ENCODE measurements around the gene CHD3.
"Not testable (repeated sequence)": the region's sequence is repeated elsewhere in the genome, so short reads cannot be mapped to it uniquely, and the experiment has no call there.

Gene CHD3

DNA sequence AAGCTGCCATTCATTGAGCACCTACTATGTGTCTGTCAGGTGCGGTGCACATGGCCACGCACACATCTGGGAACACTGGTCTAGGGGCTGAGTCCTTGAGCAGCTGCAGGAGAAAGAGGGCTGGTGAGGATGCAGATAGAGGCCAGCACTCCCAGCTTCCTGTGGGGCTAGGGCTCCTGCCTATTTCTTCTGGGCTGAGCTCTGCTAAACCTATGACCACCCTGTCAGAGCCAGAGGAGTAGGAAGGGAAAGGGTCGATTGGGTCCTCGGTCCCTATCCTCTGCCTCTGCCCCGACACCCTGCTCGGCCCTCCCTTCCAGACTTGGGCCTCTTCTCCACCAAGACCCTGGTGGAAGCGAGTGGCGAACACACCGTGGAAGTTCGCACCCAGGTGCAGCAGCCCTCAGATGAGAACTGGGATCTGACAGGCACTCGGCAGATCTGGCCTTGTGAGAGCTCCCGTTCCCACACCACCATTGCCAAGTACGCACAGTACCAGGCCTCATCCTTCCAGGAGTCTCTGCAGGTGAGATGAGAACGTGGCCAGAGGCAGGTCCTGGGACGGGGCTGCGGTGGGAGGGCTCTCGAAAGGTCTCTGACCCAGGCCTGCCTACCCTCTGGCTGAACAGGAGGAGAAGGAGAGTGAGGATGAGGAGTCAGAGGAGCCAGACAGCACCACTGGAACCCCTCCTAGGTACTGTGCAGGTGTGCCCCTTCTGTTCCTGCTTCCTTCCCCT is 37.7 kb upstream of the CHD3 start:
- no peak for DNase-seq

DNA sequence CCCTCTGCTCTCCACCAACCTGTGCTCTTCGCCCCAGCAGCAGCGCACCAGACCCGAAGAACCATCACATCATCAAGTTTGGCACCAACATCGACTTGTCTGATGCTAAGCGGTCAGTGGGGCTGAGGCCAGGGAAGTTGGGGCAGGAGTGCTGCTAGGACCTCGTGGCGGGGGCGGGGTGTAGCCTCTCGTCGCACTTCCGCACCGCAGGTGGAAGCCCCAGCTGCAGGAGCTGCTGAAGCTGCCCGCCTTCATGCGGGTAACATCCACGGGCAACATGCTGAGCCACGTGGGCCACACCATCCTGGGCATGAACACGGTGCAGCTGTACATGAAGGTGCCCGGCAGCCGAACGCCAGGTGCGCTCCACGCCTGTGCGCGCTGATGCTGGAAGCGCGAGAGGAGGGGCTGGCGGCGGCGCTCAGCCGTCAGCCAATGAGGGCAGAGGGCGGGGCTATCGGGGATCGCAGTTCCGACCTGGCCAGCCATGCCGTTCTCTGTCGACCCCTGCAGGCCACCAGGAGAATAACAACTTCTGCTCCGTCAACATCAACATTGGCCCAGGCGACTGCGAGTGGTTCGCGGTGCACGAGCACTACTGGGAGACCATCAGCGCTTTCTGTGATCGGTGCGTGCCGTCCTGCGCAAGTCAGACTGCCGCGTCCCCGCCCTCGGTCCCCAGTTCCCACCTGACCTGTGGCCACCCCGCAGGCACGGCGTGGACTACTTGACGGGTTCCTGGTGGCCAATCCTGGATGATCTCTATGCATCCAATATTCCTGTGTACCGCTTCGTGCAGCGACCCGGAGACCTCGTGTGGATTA is 36.9 kb upstream of the CHD3 start:
- DNase-seq: peak; percentile 12

DNA sequence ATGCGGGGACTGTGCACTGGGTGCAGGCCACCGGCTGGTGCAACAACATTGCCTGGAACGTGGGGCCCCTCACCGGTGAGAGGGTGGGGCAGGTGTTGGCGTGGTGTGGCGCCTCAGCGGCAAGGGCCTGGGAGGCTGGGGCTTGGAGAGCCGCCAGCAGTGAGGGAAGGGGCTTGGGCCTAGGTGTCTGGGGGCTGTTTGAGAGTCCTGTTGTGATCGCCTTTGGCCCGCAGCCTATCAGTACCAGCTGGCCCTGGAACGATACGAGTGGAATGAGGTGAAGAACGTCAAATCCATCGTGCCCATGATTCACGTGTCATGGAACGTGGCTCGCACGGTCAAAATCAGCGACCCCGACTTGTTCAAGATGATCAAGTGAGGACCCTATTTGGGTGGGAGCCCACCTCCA is 36.3 kb upstream of the CHD3 start:
- no peak for DNase-seq

DNA sequence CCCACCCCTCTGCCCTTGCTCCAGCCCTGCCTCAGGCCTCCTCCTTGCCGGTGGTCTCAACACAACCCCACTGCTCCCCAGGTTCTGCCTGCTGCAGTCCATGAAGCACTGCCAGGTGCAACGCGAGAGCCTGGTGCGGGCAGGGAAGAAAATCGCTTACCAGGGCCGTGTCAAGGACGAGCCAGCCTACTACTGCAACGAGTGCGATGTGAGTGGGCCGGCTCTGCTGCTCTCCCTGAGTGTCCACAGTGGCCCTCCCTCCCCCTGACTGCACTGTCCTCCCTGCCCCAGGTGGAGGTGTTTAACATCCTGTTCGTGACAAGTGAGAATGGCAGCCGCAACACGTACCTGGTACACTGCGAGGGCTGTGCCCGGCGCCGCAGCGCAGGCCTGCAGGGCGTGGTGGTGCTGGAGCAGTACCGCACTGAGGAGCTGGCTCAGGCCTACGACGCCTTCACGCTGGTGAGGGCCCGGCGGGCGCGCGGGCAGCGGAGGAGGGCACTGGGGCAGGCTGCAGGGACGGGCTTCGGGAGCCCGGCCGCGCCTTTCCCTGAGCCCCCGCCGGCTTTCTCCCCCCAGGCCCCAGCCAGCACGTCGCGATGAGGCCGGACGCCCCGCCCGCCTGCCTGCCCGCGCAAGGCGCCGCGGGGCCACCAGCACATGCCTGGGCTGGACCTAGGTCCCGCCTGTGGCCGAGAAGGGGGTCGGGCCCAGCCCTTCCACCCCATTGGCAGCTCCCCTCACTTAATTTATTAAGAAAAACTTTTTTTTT is 35.5 kb upstream of the CHD3 start:
- no peak for DNase-seq

DNA sequence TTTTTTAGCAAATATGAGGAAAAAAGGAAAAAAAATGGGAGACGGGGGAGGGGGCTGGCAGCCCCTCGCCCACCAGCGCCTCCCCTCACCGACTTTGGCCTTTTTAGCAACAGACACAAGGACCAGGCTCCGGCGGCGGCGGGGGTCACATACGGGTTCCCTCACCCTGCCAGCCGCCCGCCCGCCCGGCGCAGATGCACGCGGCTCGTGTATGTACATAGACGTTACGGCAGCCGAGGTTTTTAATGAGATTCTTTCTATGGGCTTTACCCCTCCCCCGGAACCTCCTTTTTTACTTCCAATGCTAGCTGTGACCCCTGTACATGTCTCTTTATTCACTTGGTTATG is 34.9 kb upstream of the CHD3 start:
- DNase-seq: no peak

DNA sequence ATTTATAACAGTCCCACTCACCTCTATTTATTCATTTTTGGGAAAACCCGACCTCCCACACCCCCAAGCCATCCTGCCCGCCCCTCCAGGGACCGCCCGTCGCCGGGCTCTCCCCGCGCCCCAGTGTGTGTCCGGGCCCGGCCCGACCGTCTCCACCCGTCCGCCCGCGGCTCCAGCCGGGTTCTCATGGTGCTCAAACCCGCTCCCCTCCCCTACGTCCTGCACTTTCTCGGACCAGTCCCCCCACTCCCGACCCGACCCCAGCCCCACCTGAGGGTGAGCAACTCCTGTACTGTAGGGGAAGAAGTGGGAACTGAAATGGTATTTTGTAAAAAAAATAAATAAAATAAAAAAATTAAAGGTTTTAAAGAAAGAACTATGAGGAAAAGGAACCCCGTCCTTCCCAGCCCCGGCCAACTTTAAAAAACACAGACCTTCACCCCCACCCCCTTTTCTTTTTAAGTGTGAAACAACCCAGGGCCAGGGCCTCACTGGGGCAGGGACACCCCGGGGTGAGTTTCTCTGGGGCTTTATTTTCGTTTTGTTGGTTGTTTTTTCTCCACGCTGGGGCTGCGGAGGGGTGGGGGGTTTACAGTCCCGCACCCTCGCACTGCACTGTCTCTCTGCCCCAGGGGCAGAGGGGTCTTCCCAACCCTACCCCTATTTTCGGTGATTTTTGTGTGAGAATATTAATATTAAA is 34.4 kb upstream of the CHD3 start:
- DNase-seq: no peak

DNA sequence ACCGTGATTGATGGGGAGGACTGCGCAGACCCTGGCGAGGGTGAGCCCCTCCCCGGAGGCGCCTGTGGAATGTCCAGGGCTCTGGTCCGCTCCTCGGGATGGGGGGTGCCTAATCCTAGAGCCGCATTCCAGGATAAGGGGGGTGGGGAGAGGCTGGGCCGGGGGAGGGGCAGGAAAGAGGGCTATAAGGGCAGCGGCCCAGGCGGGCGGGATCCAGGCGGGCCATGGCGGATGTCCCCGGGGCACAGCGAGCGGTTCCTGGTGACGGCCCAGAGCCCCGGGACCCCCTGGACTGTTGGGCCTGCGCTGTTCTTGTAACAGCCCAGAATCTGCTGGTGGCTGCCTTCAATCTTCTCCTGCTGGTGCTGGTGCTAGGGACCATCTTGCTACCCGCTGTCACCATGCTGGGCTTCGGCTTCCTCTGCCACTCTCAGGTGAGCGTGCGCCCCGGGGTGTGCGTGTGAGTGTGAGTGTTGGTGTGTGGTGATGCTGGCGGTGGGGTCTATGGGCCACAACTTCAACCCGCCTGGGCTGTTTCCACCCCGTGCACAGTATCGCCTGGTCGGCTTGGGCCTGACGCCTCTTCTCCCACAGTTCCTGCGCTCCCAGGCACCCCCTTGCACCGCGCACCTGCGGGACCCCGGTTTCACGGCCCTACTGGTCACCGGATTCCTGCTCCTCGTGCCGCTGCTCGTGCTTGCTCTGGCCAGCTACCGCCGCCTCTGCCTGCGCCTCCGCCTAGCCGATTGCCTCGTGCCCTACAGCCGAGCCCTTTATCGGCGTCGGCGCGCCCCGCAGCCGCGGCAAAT is 33.5 kb upstream of the CHD3 start, which contains the start of gene TMEM88:
Gene TMEM88 (plus strand): TSS at position 216 of the 809 bp plus-strand sequence. CDS start 9 bp downstream, at position 225.
- no peak for DNase-seq

DNA sequence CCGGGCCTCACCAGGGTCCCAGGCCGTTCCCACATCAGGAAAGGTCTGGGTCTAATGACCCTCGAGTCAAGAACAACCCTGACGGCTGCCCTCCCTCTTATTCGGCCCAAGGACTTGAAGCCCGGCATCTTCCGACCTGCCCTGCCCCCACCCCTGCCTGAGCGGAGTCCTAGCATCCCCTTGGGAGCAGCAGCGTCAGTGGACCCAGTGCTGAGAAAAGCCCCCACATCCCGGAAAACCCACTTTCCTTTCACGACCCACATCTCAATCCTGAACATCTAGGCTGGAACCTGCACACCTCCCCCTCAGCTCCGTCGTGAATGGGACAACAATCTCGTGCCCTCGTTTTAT is 33.0 kb upstream of the CHD3 start:
- no peak for DNase-seq

DNA sequence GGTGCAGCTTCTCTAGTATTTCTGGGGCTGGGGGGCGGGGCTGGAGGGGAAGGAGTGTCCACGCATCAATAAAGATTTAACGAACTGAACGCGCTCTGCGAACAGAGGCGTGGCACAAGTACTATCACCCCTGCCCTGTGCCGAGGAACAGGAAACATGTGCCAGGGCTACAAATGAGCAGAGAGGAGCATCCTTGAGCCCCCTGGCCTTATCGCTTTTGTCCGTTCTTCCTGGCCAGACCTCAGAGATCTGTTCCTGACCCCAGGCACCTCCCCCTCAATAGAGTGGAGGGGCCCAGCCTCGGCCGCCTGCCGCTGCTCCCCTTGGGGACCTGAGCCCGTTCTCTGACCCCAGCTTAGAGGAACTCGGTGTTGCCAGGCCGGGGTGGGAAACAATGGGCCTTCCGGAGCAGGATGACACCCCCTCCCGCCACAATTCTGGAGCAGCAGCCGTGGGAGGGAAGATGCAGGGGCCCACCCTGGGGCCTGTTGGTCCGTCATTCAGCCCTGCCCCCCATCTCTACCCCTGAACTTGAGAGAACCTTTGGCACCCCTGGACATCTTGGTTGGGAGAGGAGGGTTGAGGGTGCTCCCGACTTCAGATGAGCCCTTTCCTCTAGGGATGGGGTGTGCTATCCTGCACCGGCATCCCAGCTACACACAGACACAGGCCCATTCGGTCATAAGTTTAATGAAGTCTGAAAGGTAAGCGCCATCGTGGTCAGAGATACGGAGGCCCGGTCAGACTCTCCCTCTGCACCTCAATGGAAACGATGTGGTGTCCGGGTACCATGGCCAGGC is 32.4 kb upstream of the CHD3 start:
- DNase-seq: no peak

DNA sequence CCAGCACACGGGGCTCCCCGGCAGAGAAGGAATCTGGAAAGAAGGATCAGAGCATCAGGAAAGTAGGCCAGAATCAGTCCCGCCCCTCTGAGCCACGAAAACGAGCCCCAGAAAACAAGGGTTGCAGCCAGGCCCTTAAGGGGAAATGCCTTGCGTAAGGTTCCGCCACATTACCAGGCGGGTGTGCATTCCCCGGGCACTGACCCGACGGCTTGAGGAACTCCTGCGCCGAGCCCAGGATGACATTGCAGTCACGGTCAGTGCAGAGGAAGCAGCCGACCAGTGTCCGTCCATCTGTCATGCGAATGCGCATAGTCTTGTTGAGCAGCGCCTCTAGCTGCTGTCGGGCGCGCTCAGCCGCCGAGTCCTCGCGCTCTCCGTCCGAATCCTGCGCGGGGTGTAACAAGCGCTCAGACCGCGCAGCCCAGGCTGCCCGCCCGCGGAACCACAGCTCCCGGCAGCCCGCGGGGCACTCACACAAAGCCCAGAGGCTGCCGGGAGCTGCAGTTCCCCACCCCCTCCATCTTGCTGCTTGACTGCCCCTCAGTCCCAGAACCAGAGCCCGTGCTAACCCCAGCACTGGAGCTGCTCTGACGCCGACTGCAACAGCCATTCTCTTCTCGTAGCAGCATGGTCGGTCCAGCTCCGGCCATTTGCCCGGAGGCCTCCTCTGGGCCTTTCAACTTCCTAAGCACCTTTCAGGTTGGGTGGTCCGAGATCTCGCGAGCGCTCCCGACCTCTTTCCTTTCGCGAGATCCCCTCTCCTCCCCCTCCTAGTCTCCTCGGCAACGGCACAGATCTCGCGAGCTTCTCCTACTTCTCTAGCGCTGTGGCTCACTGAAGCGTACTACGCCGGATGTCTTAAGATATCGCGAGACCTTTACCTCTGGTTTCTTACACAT is 31.5 kb upstream of the CHD3 start, which contains the start of gene NAA38:
Gene NAA38 (minus strand): TSS at position 749 of the 902 bp plus-strand sequence. CDS start 96 bp downstream, at position 653.
- DNase-seq: peak; percentile 89

DNA sequence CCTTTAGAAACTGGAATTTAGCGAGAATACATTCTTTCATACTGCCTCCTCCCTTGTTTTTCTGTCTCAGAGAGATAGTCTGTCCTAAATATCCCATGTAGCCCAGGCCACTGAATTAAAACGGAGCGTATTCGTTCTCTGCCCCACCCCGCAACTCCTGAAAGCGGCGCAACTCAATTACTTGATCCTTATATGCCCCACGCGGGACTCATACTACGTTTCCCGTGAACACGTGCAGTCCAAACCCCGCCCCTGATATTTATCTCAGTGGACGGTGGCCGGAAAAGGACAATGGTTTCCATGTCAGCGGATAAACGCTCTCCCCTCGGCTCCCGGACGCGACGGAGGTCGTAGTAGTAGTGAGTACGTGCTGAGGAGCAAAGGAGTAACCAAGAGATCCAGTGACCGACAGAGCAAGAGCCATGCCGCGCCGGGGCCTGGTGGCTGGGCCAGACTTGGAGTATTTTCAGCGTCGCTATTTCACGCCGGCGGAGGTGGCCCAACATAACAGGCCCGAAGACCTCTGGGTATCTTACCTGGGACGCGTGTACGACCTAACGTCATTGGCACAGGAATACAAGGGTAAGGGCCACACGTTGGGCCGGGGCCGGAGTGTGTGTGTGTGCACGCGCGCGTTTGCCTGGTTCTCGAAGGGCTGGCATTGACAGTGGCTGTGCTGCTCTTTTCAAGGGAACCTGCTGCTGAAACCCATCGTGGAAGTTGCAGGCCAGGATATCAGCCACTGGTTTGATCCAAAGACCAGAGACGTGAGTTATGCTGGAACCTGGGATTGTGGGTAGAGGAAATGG is 30.7 kb upstream of the CHD3 start, which contains the start of gene CYB5D1:
Gene CYB5D1 (plus strand): TSS at position 291 of the 809 bp plus-strand sequence. CDS start 132 bp downstream, at position 423.
- peak; percentile 88 for DNase-seq

DNA sequence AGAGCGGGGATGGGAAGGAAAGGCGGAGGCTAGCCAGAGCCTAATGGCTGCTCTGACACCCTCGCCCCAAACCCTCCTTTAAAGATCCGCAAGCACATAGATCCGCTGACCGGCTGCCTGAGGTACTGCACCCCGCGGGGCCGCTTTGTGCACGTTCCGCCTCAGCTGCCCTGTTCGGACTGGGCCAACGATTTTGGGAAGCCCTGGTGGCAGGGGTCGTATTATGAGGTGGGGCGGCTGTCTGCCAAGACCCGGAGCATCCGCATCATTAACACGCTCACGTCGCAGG is 30.1 kb upstream of the CHD3 start:
- no peak for DNase-seq

DNA sequence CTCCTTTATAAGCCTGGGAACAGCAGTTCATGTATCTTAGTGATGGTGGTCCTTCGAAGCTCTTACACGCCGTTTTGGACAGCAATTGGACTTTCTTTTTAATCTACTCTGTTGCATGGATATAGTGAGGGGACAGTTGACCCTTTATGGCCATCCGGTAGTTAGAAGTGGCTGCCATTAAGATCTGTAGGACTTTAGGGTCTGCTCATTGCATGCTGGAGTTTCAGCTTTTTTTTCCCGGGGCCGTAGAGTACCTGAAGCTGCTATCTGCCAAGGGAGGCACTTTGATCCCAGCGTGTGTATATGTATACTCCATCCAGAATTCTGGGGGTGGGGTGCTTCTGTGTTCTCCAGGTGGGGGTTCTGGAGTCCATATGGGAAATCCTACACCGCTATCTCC is 29.6 kb upstream of the CHD3 start:
- DNase-seq: no peak

DNA sequence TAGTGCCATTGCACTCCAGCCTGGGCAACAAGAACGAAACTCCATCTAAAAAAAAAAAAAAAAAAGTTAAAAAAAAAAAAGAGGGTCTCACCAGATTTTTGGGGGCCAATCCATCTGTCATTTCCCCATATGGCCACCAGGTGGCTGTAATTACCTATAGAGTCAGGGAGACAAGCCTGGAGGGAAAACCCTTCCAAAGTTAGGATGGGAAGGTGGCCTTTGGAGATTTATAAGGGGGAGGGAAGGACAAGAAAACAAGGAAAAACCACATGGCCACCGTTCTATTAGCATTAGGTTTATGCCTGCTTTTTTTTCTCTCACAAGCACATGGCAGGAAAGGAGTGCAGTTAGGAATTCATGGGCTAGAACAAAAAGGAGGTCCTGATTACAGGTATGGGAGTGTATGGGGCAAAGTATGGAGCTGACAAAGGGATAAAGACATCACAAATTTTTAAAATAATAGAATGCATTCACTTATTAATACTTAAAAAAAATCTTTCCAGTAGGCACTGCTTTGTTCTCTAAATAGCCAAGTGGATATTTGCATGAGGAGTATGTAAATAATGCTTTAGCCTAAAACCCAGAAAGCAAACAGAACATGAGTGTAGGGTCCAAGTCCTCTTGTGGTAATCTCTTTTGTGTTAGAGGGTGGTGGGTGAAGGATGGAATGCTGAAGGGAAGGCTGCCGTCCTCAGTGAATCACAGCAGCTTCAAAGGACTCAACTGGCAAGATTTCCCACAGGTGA is 25.7 kb upstream of the CHD3 start:
- no peak for DNase-seq

DNA sequence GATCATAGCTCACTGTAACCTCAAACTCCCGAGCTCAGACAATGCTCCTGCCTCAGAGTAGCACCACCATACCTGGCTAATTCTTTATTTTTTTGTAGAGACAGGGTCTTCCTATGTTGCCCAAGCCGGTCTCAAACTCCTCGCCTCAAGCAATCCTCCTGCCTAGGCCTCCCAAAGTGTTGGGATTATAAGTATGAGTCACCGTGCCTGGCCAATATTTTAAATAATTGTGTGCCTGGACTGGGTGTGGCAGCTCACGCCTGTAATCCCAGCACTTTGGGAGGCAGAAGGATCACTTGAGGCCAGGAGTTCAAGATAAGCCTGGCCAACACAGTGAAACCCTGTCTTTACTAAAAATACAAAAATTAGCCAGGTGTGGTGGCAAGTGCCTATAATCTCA is 24.2 kb upstream of the CHD3 start:
- DNase-seq: not testable (repeated sequence)

DNA sequence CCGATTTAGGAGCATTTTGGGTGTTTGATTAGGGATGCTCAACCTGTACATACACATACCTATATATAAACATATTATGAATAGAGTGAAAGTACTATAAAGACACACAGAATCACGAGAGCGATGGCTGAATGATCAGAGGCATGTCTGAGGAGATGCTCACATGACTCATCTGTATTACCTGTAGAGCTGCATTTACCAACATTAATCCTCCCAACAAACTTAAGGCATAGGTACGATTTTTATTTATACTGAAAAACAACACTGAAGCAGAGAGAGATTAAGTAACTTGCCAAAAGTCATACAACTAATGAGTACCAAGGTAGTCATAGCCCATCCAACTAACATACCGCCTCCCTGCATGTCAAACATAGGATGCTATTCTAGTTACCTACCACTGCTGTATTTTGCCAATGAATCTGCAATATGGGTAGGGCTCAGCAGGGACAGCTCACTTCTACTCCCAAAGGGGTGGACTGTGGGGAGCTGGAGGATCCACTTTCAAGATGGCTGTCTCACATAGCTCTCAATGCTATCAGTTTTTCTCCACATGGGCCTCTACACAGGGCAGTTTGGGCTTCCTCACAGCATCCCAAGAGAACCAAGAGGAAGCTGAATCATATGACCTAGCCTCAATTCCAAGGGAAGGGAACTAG is 23.5 kb upstream of the CHD3 start:
- no peak for DNase-seq

DNA sequence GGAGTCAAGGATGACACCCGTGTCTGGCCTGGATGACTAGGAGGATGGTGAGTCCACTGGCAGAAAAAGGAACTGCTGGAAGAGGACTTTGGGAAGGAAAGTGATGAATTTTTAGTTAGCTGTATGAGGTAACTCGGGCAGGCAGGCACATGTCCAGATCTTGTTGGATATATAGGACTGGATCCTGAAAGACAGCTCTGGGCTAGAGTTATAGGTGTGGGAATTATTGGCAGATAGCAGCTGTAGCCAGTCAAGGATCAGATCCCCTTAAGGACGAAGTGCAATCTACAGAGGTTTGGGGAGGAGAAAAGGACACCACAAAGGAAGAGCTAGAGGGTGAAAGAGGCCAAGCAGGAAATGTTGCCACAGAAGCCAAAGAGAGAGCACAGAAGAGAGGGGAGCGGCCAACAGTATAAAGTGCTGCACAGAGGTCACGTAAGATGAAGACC is 20.7 kb upstream of the CHD3 start:
- DNase-seq: no peak

DNA sequence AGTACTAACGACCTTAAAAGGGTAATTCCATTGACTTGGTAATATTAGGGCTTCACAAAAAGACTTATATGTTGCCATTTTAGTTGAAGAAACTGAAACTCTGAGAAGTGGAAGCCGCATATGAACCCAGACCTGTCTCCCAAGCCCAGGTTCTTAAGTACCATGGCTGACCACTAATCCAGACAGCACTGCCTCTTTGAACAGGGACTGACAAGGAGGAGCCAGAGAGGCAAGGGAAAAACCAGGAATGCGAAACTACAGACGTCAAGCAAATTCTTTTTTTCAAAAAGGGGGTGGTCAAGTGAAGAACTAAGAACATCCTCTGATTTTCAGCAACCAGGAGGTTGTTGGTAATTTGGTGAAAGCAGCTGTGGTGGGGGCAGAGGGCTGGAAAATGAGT is 15.5 kb upstream of the CHD3 start:
- DNase-seq: no peak

Measured in NCI-H2081 treated with DMSO at 0.1 percent for 48 hours (cell line).